ENCODE data around the gene STAT1. TPM values are rescaled to one million over a fixed set of nuclear protein-coding genes. Genes with fewer than 3 reads are reported as not detected.

Gene STAT1
- total and polyA plus RNA-seq, 12 donors: 8.9 to 438 (median 48.6) TPM

DNA sequence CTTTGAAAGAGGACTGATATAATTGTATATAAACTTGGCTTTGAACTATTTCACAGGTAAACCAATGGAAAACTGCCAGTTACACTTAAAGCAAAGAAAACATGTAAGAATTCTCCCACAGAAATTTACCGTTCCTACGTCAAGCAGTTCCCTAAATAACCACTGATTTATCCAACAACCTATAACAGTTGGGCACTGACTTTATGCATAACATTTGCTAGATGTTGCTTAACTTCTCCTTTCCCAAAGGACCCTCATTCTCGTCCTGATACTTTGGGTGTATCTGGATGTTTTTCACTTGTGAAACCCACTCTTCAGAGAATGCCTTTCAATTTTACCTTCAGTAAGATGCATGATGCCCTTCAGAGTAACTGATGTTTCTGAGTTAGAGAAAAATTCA lies 43.8 kb downstream of the STAT1 start:
- WGBS, 2 donors: 85 to 88% methylated on average over 3 of the region's 3 CpGs
- ATAC-seq (no peak), DNase-seq (no peak)
- Histone ChIP-seq H3K4me1 (peaks cover 0 to 52% (median 14%) of the 10 kb centered on the region in 9 donors), H3K36me3 (peaks cover 0 to 100% (median 67%) of the 10 kb centered on the region in 9 donors), H3K9me3 (no peaks in the 10 kb centered on the region), H3K27ac (peak overlapping the region in 1 of 10 donors; percentile 9), H3K27me3 (no peaks in the 10 kb centered on the region), H3K4me3 (no peak overlapping the region)
- TF ChIP-seq, protein P1, sequence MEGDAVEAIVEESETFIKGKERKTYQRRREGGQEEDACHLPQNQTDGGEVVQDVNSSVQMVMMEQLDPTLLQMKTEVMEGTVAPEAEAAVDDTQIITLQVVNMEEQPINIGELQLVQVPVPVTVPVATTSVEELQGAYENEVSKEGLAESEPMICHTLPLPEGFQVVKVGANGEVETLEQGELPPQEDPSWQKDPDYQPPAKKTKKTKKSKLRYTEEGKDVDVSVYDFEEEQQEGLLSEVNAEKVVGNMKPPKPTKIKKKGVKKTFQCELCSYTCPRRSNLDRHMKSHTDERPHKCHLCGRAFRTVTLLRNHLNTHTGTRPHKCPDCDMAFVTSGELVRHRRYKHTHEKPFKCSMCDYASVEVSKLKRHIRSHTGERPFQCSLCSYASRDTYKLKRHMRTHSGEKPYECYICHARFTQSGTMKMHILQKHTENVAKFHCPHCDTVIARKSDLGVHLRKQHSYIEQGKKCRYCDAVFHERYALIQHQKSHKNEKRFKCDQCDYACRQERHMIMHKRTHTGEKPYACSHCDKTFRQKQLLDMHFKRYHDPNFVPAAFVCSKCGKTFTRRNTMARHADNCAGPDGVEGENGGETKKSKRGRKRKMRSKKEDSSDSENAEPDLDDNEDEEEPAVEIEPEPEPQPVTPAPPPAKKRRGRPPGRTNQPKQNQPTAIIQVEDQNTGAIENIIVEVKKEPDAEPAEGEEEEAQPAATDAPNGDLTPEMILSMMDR (IDR thresholded peaks at IDR 0.05): no peak
- intact Hi-C loops (cut with DNase I): loop anchor here in 1 of 10 donors (10.0 kb wide), 1 partner anchor 85 kb away; the partner anchor contains the start of gene GLS

DNA sequence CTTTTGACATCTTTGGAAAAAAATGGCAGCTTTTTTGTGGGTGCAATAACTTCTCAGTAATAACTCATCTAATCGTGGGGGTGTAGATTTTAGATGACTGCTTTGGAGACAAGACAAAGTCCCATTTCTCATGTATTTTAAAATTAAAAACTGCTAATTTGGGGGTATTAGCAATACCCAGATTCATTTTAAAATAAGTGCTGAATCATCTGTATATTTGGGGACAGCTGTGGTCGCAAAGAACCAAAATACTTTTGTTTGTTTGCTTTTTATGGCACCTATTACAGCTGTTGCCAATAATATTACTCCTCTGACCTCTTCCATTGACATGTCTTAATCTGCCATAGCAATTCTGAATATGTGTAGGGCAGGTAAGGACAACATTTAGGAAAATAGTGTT lies 45.4 kb downstream of the STAT1 start:
- WGBS, 2 donors: 94 to 96% methylated on average over 2 of the region's 2 CpGs
- Histone ChIP-seq H3K36me3 (peaks cover 0 to 100% (median 65%) of the 10 kb centered on the region in 9 donors), H3K4me1 (peaks cover 0 to 45% (median 4%) of the 10 kb centered on the region in 9 donors), H3K27ac (no peak overlapping the region), H3K9me3 (no peaks in the 10 kb centered on the region), H3K27me3 (no peaks in the 10 kb centered on the region), H3K4me3 (no peak overlapping the region)
- TF ChIP-seq, protein P1 (IDR thresholded peaks at IDR 0.05): no peak
- ATAC-seq (no peak), DNase-seq (no peak)
- intact Hi-C loops (cut with DNase I): no loop called here

DNA sequence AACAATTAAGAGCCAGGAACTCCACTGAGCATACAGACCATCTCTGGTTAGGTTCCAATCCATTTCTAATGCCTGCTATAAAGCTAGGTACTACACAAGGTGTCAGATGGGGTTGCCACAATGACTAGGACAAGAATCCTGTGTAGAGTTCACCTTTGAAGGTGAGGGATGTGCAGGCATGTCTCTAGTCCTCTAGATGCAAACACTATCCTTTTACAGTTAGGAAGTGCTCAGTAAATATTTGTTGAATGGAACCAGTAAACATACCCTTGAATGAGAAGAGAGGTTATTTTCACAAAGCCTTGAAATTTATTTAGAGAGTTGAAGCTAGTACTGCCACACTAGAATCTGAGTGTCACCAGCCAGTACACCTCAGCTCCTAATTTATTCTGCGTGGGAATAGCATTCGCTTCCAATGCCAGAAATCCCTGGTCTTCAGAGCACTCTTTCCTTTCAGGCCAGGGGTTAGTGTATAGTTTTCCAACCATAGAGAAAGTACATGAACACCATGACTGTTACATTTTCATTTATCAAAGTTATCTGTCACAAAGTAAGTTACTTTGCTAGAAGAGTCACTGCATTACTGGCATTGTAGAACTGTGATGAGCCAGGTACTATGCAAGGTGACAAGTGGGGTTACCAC lies 48.3 kb downstream of the STAT1 start:
- DNase-seq (no peak), ATAC-seq (no peak)
- peaks cover 0 to 29% (median 6%) of the 10 kb centered on the region in 9 donors for H3K4me1 ChIP-seq
- intact Hi-C loops (cut with DNase I): no loop called here
- no peaks in the 10 kb centered on the region for H3K9me3 ChIP-seq
- TF ChIP-seq, protein P1 (IDR thresholded peaks at IDR 0.05): no peak
- H3K4me3 ChIP-seq: no peak overlapping the region
- H3K27me3 ChIP-seq: no peaks in the 10 kb centered on the region
- 94 to 97% methylated on average over 2 of the region's 2 CpGs for WGBS, 2 donors
- H3K27ac ChIP-seq: no peak overlapping the region
- H3K36me3 ChIP-seq: peaks cover 0 to 100% (median 52%) of the 10 kb centered on the region in 9 donors

DNA sequence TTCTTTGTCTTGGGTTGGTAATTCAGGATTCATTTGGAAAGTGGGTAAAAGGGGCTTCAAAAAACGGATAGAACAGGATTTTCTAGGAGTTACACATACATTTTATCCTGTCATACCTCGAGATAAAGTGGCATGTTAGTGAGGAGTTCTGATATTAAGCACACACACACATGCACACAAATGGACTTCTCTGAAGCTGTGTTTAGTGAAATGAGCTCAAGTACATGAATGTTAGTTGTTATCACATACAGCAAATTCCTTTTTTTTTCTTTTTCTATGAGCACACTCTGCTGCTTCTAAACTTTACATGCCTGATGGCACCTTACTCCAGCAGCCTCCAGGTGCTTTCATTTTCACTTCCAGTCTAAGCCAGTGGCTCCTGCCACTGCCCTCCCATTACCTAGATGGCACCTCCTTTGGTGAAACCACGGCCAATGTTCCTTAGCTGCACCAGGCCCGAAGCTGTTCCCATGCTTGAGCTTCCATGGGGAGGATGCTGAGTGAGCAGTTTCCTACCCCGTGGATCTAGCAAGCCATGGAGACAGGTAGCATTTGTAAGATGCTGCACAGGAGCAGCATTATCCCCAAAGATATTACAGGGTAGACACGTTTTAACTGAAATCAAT lies 49.7 kb downstream of the STAT1 start:
- intact Hi-C loops (cut with DNase I): no loop called here
- 77 to 84% methylated on average over 6 of the region's 6 CpGs for WGBS, 2 donors
- no peak for DNase-seq

More for the DNA sequence above, 49.7 kb downstream of the STAT1 start:
- Histone ChIP-seq H3K9me3 (no peaks in the 10 kb centered on the region), H3K27ac (no peak overlapping the region), H3K36me3 (peaks cover 0 to 91% (median 39%) of the 10 kb centered on the region in 9 donors), H3K4me3 (no peak overlapping the region), H3K27me3 (no peaks in the 10 kb centered on the region), H3K4me1 (peaks cover 0 to 17% (median 6%) of the 10 kb centered on the region in 9 donors)
- TF ChIP-seq, protein P1 (IDR thresholded peaks at IDR 0.05): no peak
- no peak for ATAC-seq
